ENCODE data around the gene FGF12.

FGF12 gene

GRCh38 chr3:192433704-192434103 lies 293.6 kb downstream of the FGF12 start:
- no peak overlapping the region for H3K4me3 ChIP-seq (ENCODE audit: low read depth, low read length)
- DNase-seq, result no peak
- no peaks in the 10 kb centered on the region for H3K9me3 ChIP-seq
- no peaks in the 10 kb centered on the region for H3K36me3 ChIP-seq
- no peak for TF ChIP-seq CTCF (IDR thresholded peaks at IDR 0.05; ENCODE audit: low read depth, low read length)
- H3K4me1 ChIP-seq, result no peaks in the 10 kb centered on the region
- H3K27me3 ChIP-seq, result peaks cover 11% of the 10 kb centered on the region

GRCh38 chr3:192422997-192423342 lies 304.4 kb downstream of the FGF12 start:
- DNase-seq, result no peak
- H3K4me3 ChIP-seq (ENCODE audit: low read depth, low read length), result no peak overlapping the region
- no peaks in the 10 kb centered on the region for H3K36me3 ChIP-seq
- TF ChIP-seq CTCF (IDR thresholded peaks at IDR 0.05; ENCODE audit: low read depth, low read length), result peak; percentile 50
- H3K4me1 ChIP-seq, result no peaks in the 10 kb centered on the region
- H3K27me3 ChIP-seq, result no peaks in the 10 kb centered on the region
- no peaks in the 10 kb centered on the region for H3K9me3 ChIP-seq

- Histone ChIP-seq H3K27me3 (no peaks in the 10 kb centered on the region), H3K36me3 (no peaks in the 10 kb centered on the region), H3K4me3 (ENCODE audit: low read depth, low read length) (no peak overlapping the region), H3K4me1 (no peaks in the 10 kb centered on the region), H3K9me3 (no peaks in the 10 kb centered on the region)
- no peak for TF ChIP-seq CTCF (IDR thresholded peaks at IDR 0.05; ENCODE audit: low read depth, low read length)
- no peak for DNase-seq
These were observed 304.9 kb downstream of the FGF12 start for GRCh38 chr3:192422321-192422996.

GRCh38 chr3:192419312-192419711 lies 308.0 kb downstream of the FGF12 start:
- H3K4me1 ChIP-seq, result no peaks in the 10 kb centered on the region
- DNase-seq, result no peak
- H3K4me3 ChIP-seq (ENCODE audit: low read depth, low read length), result no peak overlapping the region
- no peaks in the 10 kb centered on the region; the same call in 1 of the 2 replicates for H3K27me3 ChIP-seq
- TF ChIP-seq CTCF (IDR thresholded peaks at IDR 0.05; ENCODE audit: low read depth, low read length), result no peak
- no peaks in the 10 kb centered on the region for H3K36me3 ChIP-seq
- H3K9me3 ChIP-seq, result no peaks in the 10 kb centered on the region

GRCh38 chr3:192417559-192418055 lies 309.7 kb downstream of the FGF12 start:
- H3K36me3 ChIP-seq, result no peaks in the 10 kb centered on the region
- no peak overlapping the region for H3K4me3 ChIP-seq (ENCODE audit: low read depth, low read length)
- no peak for DNase-seq
- no peaks in the 10 kb centered on the region for H3K9me3 ChIP-seq
- TF ChIP-seq CTCF (IDR thresholded peaks at IDR 0.05; ENCODE audit: low read depth, low read length), result no peak
- no peaks in the 10 kb centered on the region for H3K4me1 ChIP-seq
- H3K27me3 ChIP-seq, result no peaks in the 10 kb centered on the region; the same call in 1 of the 2 replicates

GRCh38 chr3:192417017-192417416 lies 310.3 kb downstream of the FGF12 start:
- DNase-seq, result no peak
- Histone ChIP-seq H3K4me3 (ENCODE audit: low read depth, low read length) (no peak overlapping the region), H3K27me3 (no peaks in the 10 kb centered on the region; the same call in 1 of the 2 replicates), H3K4me1 (no peaks in the 10 kb centered on the region), H3K9me3 (no peaks in the 10 kb centered on the region), H3K36me3 (no peaks in the 10 kb centered on the region)
- TF ChIP-seq CTCF (IDR thresholded peaks at IDR 0.05; ENCODE audit: low read depth, low read length), result no peak
